HCT116 (cell line): Measurements from ENCODE around the gene CCDC24. TPM values are rescaled to one million over a fixed set of nuclear protein-coding genes. Genes with fewer than 3 reads are reported as not detected.

Experiments
- ATAC-seq: fragments of 200-7000 bp; cut with Tn5 transposase; 2 replicates; pipeline ENCODE4 v1.9.1; 2020; ENCODE audit warnings: mild to moderate bottlenecking, moderate library complexity
- BruUV-seq: library from RNA; stranded (reverse); fragments of 400-500 nt; replicated peaks from 2 replicates; lab custom pipeline; 2021; lab: Mats Ljungman, UMichigan
- CTCF ChIA-PET: fragments of 300-600 bp; sonication (Branson Sonifier 250); formaldehyde crosslinking; loops from one replicate; lab custom pipeline; 2021; ENCODE audit warnings: antibody characterized with exemption; lab: Charles Lee
- POLR2A ChIA-PET: fragments of 300-600, 350-600 bp; sonication (Branson Sonifier 250); formaldehyde crosslinking; loops from one replicate; lab custom pipeline; 2021; ENCODE audit warnings: antibody characterized with exemption; lab: Charles Lee
- RAD21 ChIA-PET, 2 experiments: fragments of 300-600 bp; sonication (Branson Sonifier 250); formaldehyde crosslinking; loops; one replicate each; lab custom pipeline; 2023; ENCODE audit warnings: low total read pairs in 2 of 2; ENCODE audit not compliant: uncharacterized antibody in 2 of 2, unreplicated experiment in 2 of 2, low non-redundant PET in 1 of 2; lab: Charles Lee
- DNase-seq: peaks from one replicate; pipeline ENCODE4 v3.0.0-alpha.2; 2010; ENCODE audit warnings: low read depth, low spot score
- H2AFZ ChIP-seq: fragments of 200-600 bp; shearing (Covaris generic), sonication (generic); 2 replicates; pipeline ENCODE4 v1.6.1; 2017; ENCODE audit warnings: low read depth, mixed run types, mixed read lengths, antibody characterized with exemption, low read length; ENCODE audit not compliant: poor library complexity, severe bottlenecking
- H3K27ac ChIP-seq: 2 replicates; pipeline ENCODE4 v1.5.1; 2012; ENCODE audit warnings: low read depth, low read length
- H3K27me3 ChIP-seq: fragments of 200-600 bp; sonication (generic); 2 replicates; pipeline ENCODE4 v1.6.1; 2016; ENCODE audit warnings: mixed run types, low read length, mixed read lengths; ENCODE audit not compliant: insufficient read depth
- H3K36me3 ChIP-seq, 2 experiments: fragments of 200-500 bp in 1 of 2; fragments of 200-600 bp in 1 of 2; sonication (Bioruptor generic) in 1 of 2; sonication (generic) in 1 of 2; 2 replicates each; pipeline versions ENCODE4 v1.5.1 to v1.6.1; 2014 to 2016; ENCODE audit warnings: low read length in 2 of 2, inconsistent platforms in 1 of 2, mixed read lengths in 1 of 2, mixed run types in 1 of 2; ENCODE audit not compliant: insufficient read depth in 2 of 2, control insufficient read depth in 1 of 2
- H3K4me1 ChIP-seq, 2 experiments: fragments of 200-600 bp in 1 of 2; sonication (generic) in 1 of 2; 2 replicates each; pipeline versions ENCODE4 v1.5.1 to v1.6.1; 2012 to 2017; ENCODE audit warnings: low read length in 2 of 2, inconsistent platforms in 1 of 2, mild to moderate bottlenecking in 1 of 2, mixed read lengths in 1 of 2, mixed run types in 1 of 2, moderate library complexity in 1 of 2; ENCODE audit not compliant: insufficient read depth in 2 of 2, control insufficient read depth in 1 of 2
- H3K4me2 ChIP-seq: fragments of 200-600 bp; sonication (generic); 2 replicates; pipeline ENCODE4 v1.6.1; 2017; ENCODE audit warnings: mixed run types, low read length, mixed read lengths
- H3K4me3 ChIP-seq, 2 experiments: fragments of 200-600 bp in 1 of 2; sonication (generic) in 1 of 2; replicated peaks in 1 of 2; 2 replicates each; pipeline ENCODE4 v1.5.1; 2011 to 2016; ENCODE audit warnings: low read length in 2 of 2, control low read depth in 1 of 2, low read depth in 1 of 2, mild to moderate bottlenecking in 1 of 2, mixed read lengths in 1 of 2, mixed run types in 1 of 2
- H3K79me2 ChIP-seq: fragments of 200-600 bp; sonication (generic); 2 replicates; pipeline ENCODE4 v1.6.1; 2017; ENCODE audit warnings: mild to moderate bottlenecking, mixed run types, low read length, moderate library complexity, mixed read lengths; ENCODE audit not compliant: insufficient read depth
- H3K9ac ChIP-seq: fragments of 200-600 bp; sonication (generic); 2 replicates; pipeline ENCODE4 v1.6.1; 2016; ENCODE audit warnings: low read length, mixed read lengths
- H3K9me2 ChIP-seq: fragments of 200-600 bp; sonication (generic), shearing (Covaris generic); 2 replicates; pipeline ENCODE4 v1.6.1; 2017; ENCODE audit warnings: mixed run types, mild to moderate bottlenecking, moderate library complexity; ENCODE audit not compliant: insufficient read depth
- H3K9me3 ChIP-seq, 2 experiments: fragments of 200-500 bp in 1 of 2; fragments of 200-600 bp in 1 of 2; sonication (Bioruptor generic) in 1 of 2; sonication (generic) in 1 of 2; 2 replicates each; pipeline ENCODE4 v1.6.1; 2014 to 2017; ENCODE audit warnings: low read length in 2 of 2, mixed read lengths in 2 of 2, inconsistent platforms in 1 of 2, low read depth in 1 of 2, mild to moderate bottlenecking in 1 of 2, mixed run types in 1 of 2, moderate library complexity in 1 of 2; ENCODE audit not compliant: control insufficient read depth in 1 of 2, insufficient read depth in 1 of 2
- H4K20me1 ChIP-seq: fragments of 200-600 bp; sonication (generic), shearing (Covaris generic); 2 replicates; pipeline ENCODE4 v1.6.1; 2017; ENCODE audit warnings: mixed run types, mild to moderate bottlenecking, moderate library complexity; ENCODE audit not compliant: insufficient read depth
- CBX3 ChIP-seq: IDR thresholded peaks from 2 replicates; pipeline ENCODE4 v1.6.1; 2012; ENCODE audit warnings: low read depth
- CEBPB ChIP-seq: IDR thresholded peaks from 2 replicates; pipeline ENCODE4 v1.6.1; 2012; ENCODE audit warnings: low read depth
- EGR1 ChIP-seq: IDR thresholded peaks from 2 replicates; pipeline ENCODE4 v1.6.1; 2012; ENCODE audit warnings: low read depth
- EZH2 ChIP-seq: fragments of 200-600 bp; sonication (generic); IDR thresholded peaks from 2 replicates; pipeline ENCODE4 v1.6.1; 2017; ENCODE audit warnings: antibody characterized with exemption, mixed run types
- EZH2phosphoT487 ChIP-seq: fragments of 200-600 bp; IDR thresholded peaks from 2 replicates; pipeline ENCODE4 v1.6.1; 2018; ENCODE audit warnings: antibody characterized with exemption, borderline replicate concordance
- FOSL1 ChIP-seq: IDR thresholded peaks from 2 replicates; pipeline ENCODE4 v1.6.1; 2012; ENCODE audit warnings: low read depth
- JUND ChIP-seq: IDR thresholded peaks from 2 replicates; pipeline ENCODE4 v1.6.1; 2012
- SP1 ChIP-seq: IDR thresholded peaks from 2 replicates; pipeline ENCODE4 v1.6.1; 2012; ENCODE audit warnings: low read depth
- SRF ChIP-seq: IDR thresholded peaks from 2 replicates; pipeline ENCODE4 v1.6.1; 2012; ENCODE audit warnings: low read depth
- TCF7L2 ChIP-seq: IDR thresholded peaks from 2 replicates; pipeline ENCODE4 v1.7.0; 2011; ENCODE audit warnings: borderline replicate concordance, inconsistent platforms; ENCODE audit not compliant: insufficient read depth, insufficient read length; ENCODE audit errors: extremely low read depth
- YY1 ChIP-seq: IDR thresholded peaks from 2 replicates; pipeline ENCODE4 v1.6.1; 2011; ENCODE audit warnings: low read length, low read depth, moderate library complexity, mild to moderate bottlenecking; ENCODE audit not compliant: insufficient replicate concordance; ENCODE audit errors: extremely low read depth
- ZFX ChIP-seq: fragments of 450-650 bp; IDR thresholded peaks from 2 replicates; pipeline ENCODE4 v1.6.1; 2017
- ZNF274 ChIP-seq: fragments of 200-500 bp; sonication (Bioruptor generic); IDR thresholded peaks from 2 replicates; pipeline ENCODE4 v1.6.1; 2014; ENCODE audit warnings: mild to moderate bottlenecking, low read depth, low read length, inconsistent platforms
- intact Hi-C: fragments of 100-400 bp; cut with micrococcal nuclease; formaldehyde crosslinking; loops from 2 replicates; pipeline ENCODE4 v1.10.0; 2022
- total RNA-seq: library from RNA; stranded (reverse); gene quantifications from one replicate; pipeline ENCODE4 v1.2.1, GENCODE V29; 2021; ENCODE audit not compliant: unreplicated experiment
- TF ChIP-seq, protein P1 (sequence below): IDR thresholded peaks from 2 replicates; pipeline ENCODE4 v1.6.1; 2012
- TF ChIP-seq, protein P2 (sequence below), 3 experiments: fragments of 200-600 bp in 1 of 3; sonication (generic) in 1 of 3; IDR thresholded peaks in 2 of 3; conservative IDR thresholded peaks in 1 of 3; 2 replicates each; pipeline ENCODE4 v1.5.1; 2012 to 2017; ENCODE audit warnings: low read depth in 2 of 3, low read length in 2 of 3, antibody characterized with exemption in 1 of 3, borderline replicate concordance in 1 of 3, control low read depth in 1 of 3, mild to moderate bottlenecking in 1 of 3, mixed read lengths in 1 of 3, mixed run types in 1 of 3, moderate library complexity in 1 of 3; ENCODE audit not compliant: insufficient read depth in 1 of 3
- TF ChIP-seq, protein P3 (sequence below): IDR thresholded peaks from 2 replicates; pipeline ENCODE4 v1.6.1; 2011; ENCODE audit warnings: mild to moderate bottlenecking, low read length, moderate library complexity; ENCODE audit not compliant: insufficient replicate concordance; ENCODE audit errors: extremely low read depth
- TF ChIP-seq, protein P4 (sequence below): IDR thresholded peaks from 2 replicates; pipeline ENCODE4 v1.6.1; 2012
- TF ChIP-seq, protein P5 (sequence below): IDR thresholded peaks from 2 replicates; pipeline ENCODE4 v1.6.1; 2012; ENCODE audit warnings: low read depth

Gene CCDC24
- total RNA-seq, 1 experiment from 2014 or later = 23.3 TPM

DNA sequence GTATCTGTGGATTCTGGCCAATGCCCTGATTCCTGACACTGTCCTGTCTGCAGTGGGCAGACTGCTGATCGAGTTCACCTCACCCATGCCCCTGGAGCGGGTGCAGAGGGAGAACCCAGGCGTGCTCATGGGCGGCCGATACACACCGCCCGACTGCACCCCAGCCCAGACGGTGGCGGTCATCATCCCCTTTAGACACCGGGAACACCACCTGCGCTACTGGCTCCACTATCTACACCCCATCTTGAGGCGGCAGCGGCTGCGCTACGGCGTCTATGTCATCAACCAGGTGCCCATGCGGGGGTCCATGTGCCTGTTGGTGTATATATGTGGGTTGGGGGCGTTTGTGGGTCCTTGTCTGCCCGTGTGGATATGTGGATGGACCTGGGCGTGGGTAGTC is 9.8 kb upstream of the CCDC24 start:
- H3K4me3 ChIP-seq = no peak overlapping the region
- no peaks in the 10 kb centered on the region for H3K9me3 ChIP-seq

More for the DNA sequence above, 9.8 kb upstream of the CCDC24 start:
- DNase-seq = no peak
- ChIA-PET POLR2A (no interaction called here), CTCF (no interaction called here), RAD21 (no interaction called here)
- TF ChIP-seq JUND = no peak
- TF ChIP-seq TCF7L2 = no peak
- TF ChIP-seq, protein P1, sequence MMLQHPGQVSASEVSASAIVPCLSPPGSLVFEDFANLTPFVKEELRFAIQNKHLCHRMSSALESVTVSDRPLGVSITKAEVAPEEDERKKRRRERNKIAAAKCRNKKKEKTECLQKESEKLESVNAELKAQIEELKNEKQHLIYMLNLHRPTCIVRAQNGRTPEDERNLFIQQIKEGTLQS = no peak
- no peak for TF ChIP-seq CBX3
- no peak for TF ChIP-seq EZH2phosphoT487
- no peak for TF ChIP-seq SP1
- no peak for TF ChIP-seq EGR1
- TF ChIP-seq EZH2 = no peak
- TF ChIP-seq CEBPB = no peak
- no peak for TF ChIP-seq FOSL1
- no peak for TF ChIP-seq ZNF274
- no peak for TF ChIP-seq SRF
- TF ChIP-seq, protein P2, sequence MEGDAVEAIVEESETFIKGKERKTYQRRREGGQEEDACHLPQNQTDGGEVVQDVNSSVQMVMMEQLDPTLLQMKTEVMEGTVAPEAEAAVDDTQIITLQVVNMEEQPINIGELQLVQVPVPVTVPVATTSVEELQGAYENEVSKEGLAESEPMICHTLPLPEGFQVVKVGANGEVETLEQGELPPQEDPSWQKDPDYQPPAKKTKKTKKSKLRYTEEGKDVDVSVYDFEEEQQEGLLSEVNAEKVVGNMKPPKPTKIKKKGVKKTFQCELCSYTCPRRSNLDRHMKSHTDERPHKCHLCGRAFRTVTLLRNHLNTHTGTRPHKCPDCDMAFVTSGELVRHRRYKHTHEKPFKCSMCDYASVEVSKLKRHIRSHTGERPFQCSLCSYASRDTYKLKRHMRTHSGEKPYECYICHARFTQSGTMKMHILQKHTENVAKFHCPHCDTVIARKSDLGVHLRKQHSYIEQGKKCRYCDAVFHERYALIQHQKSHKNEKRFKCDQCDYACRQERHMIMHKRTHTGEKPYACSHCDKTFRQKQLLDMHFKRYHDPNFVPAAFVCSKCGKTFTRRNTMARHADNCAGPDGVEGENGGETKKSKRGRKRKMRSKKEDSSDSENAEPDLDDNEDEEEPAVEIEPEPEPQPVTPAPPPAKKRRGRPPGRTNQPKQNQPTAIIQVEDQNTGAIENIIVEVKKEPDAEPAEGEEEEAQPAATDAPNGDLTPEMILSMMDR (IDR thresholded peaks at IDR 0.05 in 2 of 3, conservative IDR thresholded peaks at IDR 0.05 in 1 of 3; ENCODE audit: borderline replicate concordance in 1 of 3, insufficient read depth in 1 of 3, low read depth in 2 of 3, low read length in 2 of 3) = no peak
- TF ChIP-seq, protein P3, sequence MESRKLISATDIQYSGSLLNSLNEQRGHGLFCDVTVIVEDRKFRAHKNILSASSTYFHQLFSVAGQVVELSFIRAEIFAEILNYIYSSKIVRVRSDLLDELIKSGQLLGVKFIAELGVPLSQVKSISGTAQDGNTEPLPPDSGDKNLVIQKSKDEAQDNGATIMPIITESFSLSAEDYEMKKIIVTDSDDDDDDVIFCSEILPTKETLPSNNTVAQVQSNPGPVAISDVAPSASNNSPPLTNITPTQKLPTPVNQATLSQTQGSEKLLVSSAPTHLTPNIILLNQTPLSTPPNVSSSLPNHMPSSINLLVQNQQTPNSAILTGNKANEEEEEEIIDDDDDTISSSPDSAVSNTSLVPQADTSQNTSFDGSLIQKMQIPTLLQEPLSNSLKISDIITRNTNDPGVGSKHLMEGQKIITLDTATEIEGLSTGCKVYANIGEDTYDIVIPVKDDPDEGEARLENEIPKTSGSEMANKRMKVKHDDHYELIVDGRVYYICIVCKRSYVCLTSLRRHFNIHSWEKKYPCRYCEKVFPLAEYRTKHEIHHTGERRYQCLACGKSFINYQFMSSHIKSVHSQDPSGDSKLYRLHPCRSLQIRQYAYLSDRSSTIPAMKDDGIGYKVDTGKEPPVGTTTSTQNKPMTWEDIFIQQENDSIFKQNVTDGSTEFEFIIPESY = no peak
- no peak for TF ChIP-seq ZFX
- TF ChIP-seq, protein P4, sequence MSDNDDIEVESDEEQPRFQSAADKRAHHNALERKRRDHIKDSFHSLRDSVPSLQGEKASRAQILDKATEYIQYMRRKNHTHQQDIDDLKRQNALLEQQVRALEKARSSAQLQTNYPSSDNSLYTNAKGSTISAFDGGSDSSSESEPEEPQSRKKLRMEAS = no peak
- no peak for TF ChIP-seq YY1
- TF ChIP-seq, protein P5, sequence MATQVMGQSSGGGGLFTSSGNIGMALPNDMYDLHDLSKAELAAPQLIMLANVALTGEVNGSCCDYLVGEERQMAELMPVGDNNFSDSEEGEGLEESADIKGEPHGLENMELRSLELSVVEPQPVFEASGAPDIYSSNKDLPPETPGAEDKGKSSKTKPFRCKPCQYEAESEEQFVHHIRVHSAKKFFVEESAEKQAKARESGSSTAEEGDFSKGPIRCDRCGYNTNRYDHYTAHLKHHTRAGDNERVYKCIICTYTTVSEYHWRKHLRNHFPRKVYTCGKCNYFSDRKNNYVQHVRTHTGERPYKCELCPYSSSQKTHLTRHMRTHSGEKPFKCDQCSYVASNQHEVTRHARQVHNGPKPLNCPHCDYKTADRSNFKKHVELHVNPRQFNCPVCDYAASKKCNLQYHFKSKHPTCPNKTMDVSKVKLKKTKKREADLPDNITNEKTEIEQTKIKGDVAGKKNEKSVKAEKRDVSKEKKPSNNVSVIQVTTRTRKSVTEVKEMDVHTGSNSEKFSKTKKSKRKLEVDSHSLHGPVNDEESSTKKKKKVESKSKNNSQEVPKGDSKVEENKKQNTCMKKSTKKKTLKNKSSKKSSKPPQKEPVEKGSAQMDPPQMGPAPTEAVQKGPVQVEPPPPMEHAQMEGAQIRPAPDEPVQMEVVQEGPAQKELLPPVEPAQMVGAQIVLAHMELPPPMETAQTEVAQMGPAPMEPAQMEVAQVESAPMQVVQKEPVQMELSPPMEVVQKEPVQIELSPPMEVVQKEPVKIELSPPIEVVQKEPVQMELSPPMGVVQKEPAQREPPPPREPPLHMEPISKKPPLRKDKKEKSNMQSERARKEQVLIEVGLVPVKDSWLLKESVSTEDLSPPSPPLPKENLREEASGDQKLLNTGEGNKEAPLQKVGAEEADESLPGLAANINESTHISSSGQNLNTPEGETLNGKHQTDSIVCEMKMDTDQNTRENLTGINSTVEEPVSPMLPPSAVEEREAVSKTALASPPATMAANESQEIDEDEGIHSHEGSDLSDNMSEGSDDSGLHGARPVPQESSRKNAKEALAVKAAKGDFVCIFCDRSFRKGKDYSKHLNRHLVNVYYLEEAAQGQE = no peak
- intact Hi-C loops = no loop called here
- Histone ChIP-seq H4K20me1 (no peaks in the 10 kb centered on the region), H3K36me3 (peaks cover 11 to 56% of the 10 kb centered on the region in 2 experiments; a peak in 3 of 4 replicates), H3K27me3 (no peaks in the 10 kb centered on the region), H3K4me1 (peaks cover 7 to 32% of the 10 kb centered on the region in 2 experiments; a peak in 3 of 4 replicates), H2AFZ (no peak overlapping the region), H3K9me2 (no peaks in the 10 kb centered on the region), H3K79me2 (peaks cover 63% of the 10 kb centered on the region), H3K9ac (no peak overlapping the region), H3K4me2 (no peak overlapping the region), H3K27ac (no peak overlapping the region; the same call in 1 of the 2 replicates)
- ATAC-seq = no peak
- BruUV-seq = no TSS peak
